SK-N-SH (cell line): ENCODE measurements around the gene TOGARAM2. TPM values are rescaled to one million over a fixed set of nuclear protein-coding genes. Genes with fewer than 3 reads are reported as not detected.

Experiments used
- CTCF ChIA-PET: fragments of 300-600, 350-600 bp; formaldehyde crosslinking; extraction: SDS; loops from one replicate; lab custom pipeline; 2021; lab: Yijun Ruan, JAX
- POLR2A ChIA-PET: fragments of 350-600 bp; sonication (Branson Sonifier 250); formaldehyde crosslinking; extraction: SDS; loops from one replicate; lab custom pipeline; 2020; ENCODE audit warnings: antibody characterized with exemption, inconsistent platforms; lab: Yijun Ruan, JAX
- DNase-seq: peaks from one replicate; pipeline ENCODE4 v3.0.0; 2012
- H2AFZ ChIP-seq: fragments of 200-600 bp; sonication (generic); 2 replicates; pipeline ENCODE4 v1.8.1; 2016; ENCODE audit warnings: antibody characterized with exemption, mild to moderate bottlenecking, low read depth
- H3F3A ChIP-seq: fragments of 200-600 bp; sonication (generic); replicated peaks from 2 replicates; pipeline ENCODE3; 2016; ENCODE audit warnings: antibody characterized with exemption, mild to moderate bottlenecking; ENCODE audit not compliant: insufficient read depth
- H3K27ac ChIP-seq, 2 experiments: fragments of 200-500 bp in 1 of 2; fragments of 200-600 bp in 1 of 2; sonication (Bioruptor generic) in 1 of 2; sonication (generic), shearing (Covaris generic) in 1 of 2; 2 replicates each; pipeline versions ENCODE4 v1.5.1 to v1.6.1; 2014 to 2016; ENCODE audit warnings: low read depth in 2 of 2, inconsistent platforms in 1 of 2, low read length in 1 of 2, mild to moderate bottlenecking in 1 of 2, mixed read lengths in 1 of 2
- H3K27me3 ChIP-seq: fragments of 200-600 bp; sonication (generic), shearing (Covaris generic); 2 replicates; pipeline ENCODE4 v1.6.1; 2016; ENCODE audit warnings: mixed run types; ENCODE audit not compliant: insufficient read depth
- H3K36me3 ChIP-seq, 2 experiments: fragments of 200-500 bp in 1 of 2; fragments of 200-600 bp in 1 of 2; sonication (Bioruptor generic) in 1 of 2; sonication (generic) in 1 of 2; replicated peaks in 1 of 2; 2 replicates each; pipeline versions ENCODE3 to v1.5.1; 2014 to 2016; ENCODE audit warnings: low read length in 1 of 2, mild to moderate bottlenecking in 1 of 2; ENCODE audit not compliant: insufficient read depth in 2 of 2, control insufficient read depth in 1 of 2
- H3K4me1 ChIP-seq, 2 experiments: fragments of 200-500 bp in 1 of 2; fragments of 200-600 bp in 1 of 2; sonication (Bioruptor generic) in 1 of 2; sonication (generic), shearing (Covaris generic) in 1 of 2; 2 replicates each; pipeline versions ENCODE4 v1.5.1 to v1.6.1; 2014 to 2016; ENCODE audit warnings: low read depth in 1 of 2, low read length in 1 of 2, mixed run types in 1 of 2; ENCODE audit not compliant: insufficient read depth in 2 of 2, control insufficient read depth in 1 of 2
- H3K4me2 ChIP-seq: fragments of 200-600 bp; sonication (generic), shearing (Covaris generic); 2 replicates; pipeline ENCODE4 v1.6.1; 2017; ENCODE audit warnings: mixed run types
- H3K4me3 ChIP-seq, 2 experiments: fragments of 200-500 bp in 1 of 2; fragments of 200-600 bp in 1 of 2; sonication (Bioruptor generic) in 1 of 2; sonication (generic), shearing (Covaris generic) in 1 of 2; 2 replicates each; pipeline versions ENCODE4 v1.5.1 to v1.8.1; 2014 to 2016; ENCODE audit warnings: low read depth in 2 of 2, inconsistent platforms in 1 of 2, low read length in 1 of 2, mild to moderate bottlenecking in 1 of 2, mixed read lengths in 1 of 2, moderate library complexity in 1 of 2
- H3K79me2 ChIP-seq: fragments of 200-600 bp; sonication (generic); 2 replicates; pipeline ENCODE4 v1.8.1; 2017; ENCODE audit warnings: mild to moderate bottlenecking; ENCODE audit not compliant: insufficient read depth
- H3K9ac ChIP-seq: fragments of 200-600 bp; sonication (generic); 2 replicates; pipeline ENCODE4 v1.6.1; 2017; ENCODE audit warnings: mixed run types
- H3K9me2 ChIP-seq: fragments of 200-600 bp; sonication (generic); 2 replicates; pipeline ENCODE4 v1.6.1; 2017; ENCODE audit warnings: mixed run types
- H3K9me3 ChIP-seq: fragments of 200-600 bp; sonication (generic); 2 replicates; pipeline ENCODE4 v1.6.1; 2017; ENCODE audit warnings: mixed run types, mild to moderate bottlenecking, moderate library complexity
- H4K20me1 ChIP-seq: fragments of 200-600 bp; sonication (generic); 2 replicates; pipeline ENCODE4 v1.6.1; 2017; ENCODE audit warnings: mild to moderate bottlenecking, mixed run types; ENCODE audit not compliant: insufficient read depth
- CHD2 ChIP-seq: fragments of 150-350 bp; IDR thresholded peaks from 2 replicates; pipeline ENCODE4 v1.6.1; 2018; ENCODE audit warnings: low read length; ENCODE audit not compliant: partially characterized antibody
- FOSL2 ChIP-seq: IDR thresholded peaks from 2 replicates; pipeline ENCODE4 v1.4.0; 2012; ENCODE audit warnings: low read depth, mild to moderate bottlenecking, moderate library complexity, borderline replicate concordance
- FOXJ3 ChIP-seq: sonication (generic); formaldehyde crosslinking; IDR thresholded peaks from 2 replicates; pipeline ENCODE4 v1.5.1; 2020; ENCODE audit warnings: mild to moderate bottlenecking, missing genetic modification reagents
- FOXM1 ChIP-seq: IDR thresholded peaks from 2 replicates; pipeline ENCODE4 v1.4.0; 2012; ENCODE audit warnings: low read depth, mild to moderate bottlenecking
- GABPA ChIP-seq: IDR thresholded peaks from 2 replicates; pipeline ENCODE4 v1.4.0; 2012; ENCODE audit warnings: low read depth, mild to moderate bottlenecking
- MEF2A ChIP-seq: IDR thresholded peaks from 2 replicates; pipeline ENCODE4 v1.4.0; 2012; ENCODE audit warnings: low read depth, borderline replicate concordance
- MXI1 ChIP-seq: IDR thresholded peaks from 2 replicates; pipeline ENCODE4 v1.6.1; 2012; ENCODE audit warnings: mild to moderate bottlenecking, low read depth, low read length, improper control_type of control experiment
- PBX3 ChIP-seq: IDR thresholded peaks from 2 replicates; pipeline ENCODE4; 2012
- RCOR1 ChIP-seq: fragments of 150-350 bp; IDR thresholded peaks from 2 replicates; pipeline ENCODE4 v1.6.1; 2017; ENCODE audit warnings: antibody characterized with exemption, low read length
- RFX5 ChIP-seq: IDR thresholded peaks from 2 replicates; pipeline ENCODE4 v1.6.1; 2012; ENCODE audit warnings: mild to moderate bottlenecking, improper control_type of control experiment, low read length
- RXRA ChIP-seq: IDR thresholded peaks from 2 replicates; pipeline ENCODE4 v1.4.0; 2012; ENCODE audit warnings: low read depth, mild to moderate bottlenecking, borderline replicate concordance
- SIN3A ChIP-seq: IDR thresholded peaks from 2 replicates; pipeline ENCODE4 v1.6.1; 2012; ENCODE audit warnings: low read depth, mild to moderate bottlenecking, low read length, moderate library complexity, borderline replicate concordance
- SMC3 ChIP-seq: IDR thresholded peaks from 2 replicates; pipeline ENCODE4 v1.6.1; 2012; ENCODE audit warnings: low read depth, low read length, improper control_type of control experiment
- TEAD4 ChIP-seq: IDR thresholded peaks from 2 replicates; pipeline ENCODE4 v1.4.0; 2012; ENCODE audit warnings: mild to moderate bottlenecking, borderline replicate concordance; ENCODE audit not compliant: insufficient read depth
- ZBTB33 ChIP-seq: IDR thresholded peaks from 2 replicates; pipeline ENCODE4 v1.4.0; 2012; ENCODE audit warnings: low read depth, borderline replicate concordance
- WGBS: methylation state at CpG from one replicate; pipeline ENCODE4 v1.1.6; 2017; ENCODE audit warnings: low lambda C conversion rate; 5-methylcytosine and 5-hydroxymethylcytosine counted together
- polyA plus RNA-seq, 3 experiments: library from polyadenylated mRNA; depleted of rRNA; stranded (reverse); fragments of >200 nt; gene quantifications; 2 replicates each; pipeline ENCODE4 v1.2.3, GENCODE V29; 2012
- TF ChIP-seq, protein P1 (sequence below): IDR thresholded peaks from 2 replicates; pipeline ENCODE4 v1.4.0; 2012; ENCODE audit warnings: low read depth

Gene TOGARAM2
- polyA plus RNA-seq, 1 of the 3 experiments (the other 2 are of a cell fraction) = 0.69 TPM

DNA sequence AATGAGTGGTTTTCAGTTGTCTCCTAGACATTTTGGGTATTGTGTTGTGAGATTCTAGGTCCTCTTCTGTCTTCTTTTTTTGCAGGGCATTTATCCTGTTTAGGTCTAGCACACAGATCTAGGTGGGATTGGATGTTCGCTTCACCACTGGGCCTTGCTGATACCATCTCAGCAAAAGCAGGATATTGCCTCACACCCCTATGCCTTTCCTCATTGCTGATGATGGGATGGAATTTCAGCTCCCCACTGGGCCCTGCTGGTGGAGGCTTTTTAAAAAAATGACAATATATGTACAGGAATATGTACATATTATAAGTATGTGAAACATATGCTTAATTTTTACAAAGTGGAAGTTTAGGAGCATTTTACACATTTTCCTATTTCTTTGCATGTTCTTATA is 5.4 kb upstream of the TOGARAM2 start:
- Histone ChIP-seq H2AFZ (no peak overlapping the region), H3K79me2 (no peaks in the 10 kb centered on the region), H3K27ac (no peak overlapping the region), H3K9me2 (no peaks in the 10 kb centered on the region), H3K9ac (no peak overlapping the region), H3K36me3 (no peaks in the 10 kb centered on the region), H3F3A (no peaks in the 10 kb centered on the region), H3K4me1 (peaks cover 0 to 8% of the 10 kb centered on the region in 2 experiments; a peak in 1 of 4 replicates), H3K4me3 (no peak overlapping the region), H3K27me3 (no peaks in the 10 kb centered on the region), H3K4me2 (no peak overlapping the region), H4K20me1 (no peaks in the 10 kb centered on the region), H3K9me3 (no peaks in the 10 kb centered on the region)
- ChIA-PET CTCF (interaction anchor here (0.9 kb wide), 1 partner anchor 334 kb away, joined by 3 read pairs; no protein-coding TSS in a partner anchor), POLR2A (no interaction called here)
- no peak for DNase-seq
- 92% methylated on average over 1 of the region's 1 CpG for WGBS
- TF ChIP-seq SIN3A (no peak), SMC3 (no peak), MXI1 (no peak), RXRA (no peak), RFX5 (no peak), FOXM1 (no peak), CHD2 (no peak), PBX3 (no peak), FOSL2 (no peak), ZBTB33 (no peak), MEF2A (no peak), TEAD4 (no peak)

GRCh38 chr2:28976584-28976983 is 4.5 kb upstream of the TOGARAM2 start:
- ChIA-PET POLR2A (no interaction called here), CTCF (interaction anchor here (0.9 to 1.2 kb wide), 4 partner anchors 10 to 874 kb away, joined by 3 read pairs; no protein-coding TSS in a partner anchor)
- Histone ChIP-seq H3K27ac (no peak overlapping the region), H3F3A (no peaks in the 10 kb centered on the region), H3K27me3 (no peaks in the 10 kb centered on the region), H3K4me3 (no peak overlapping the region), H3K79me2 (no peaks in the 10 kb centered on the region), H3K36me3 (no peaks in the 10 kb centered on the region), H2AFZ (no peak overlapping the region), H3K9ac (no peak overlapping the region), H3K4me1 (peaks cover 0 to 9% of the 10 kb centered on the region in 2 experiments; a peak in 1 of 4 replicates), H3K4me2 (no peak overlapping the region), H3K9me3 (no peaks in the 10 kb centered on the region), H4K20me1 (no peaks in the 10 kb centered on the region), H3K9me2 (no peaks in the 10 kb centered on the region)
- no peak for DNase-seq
- WGBS = 59% methylated on average over 3 of the region's 3 CpGs
- TF ChIP-seq RCOR1 (no peak), ZBTB33 (no peak), SIN3A (no peak), FOXJ3 (CRISPR knock-in tag) (no peak), PBX3 (no peak), FOSL2 (no peak), GABPA (no peak), MEF2A (no peak)
- TF ChIP-seq, protein P1, sequence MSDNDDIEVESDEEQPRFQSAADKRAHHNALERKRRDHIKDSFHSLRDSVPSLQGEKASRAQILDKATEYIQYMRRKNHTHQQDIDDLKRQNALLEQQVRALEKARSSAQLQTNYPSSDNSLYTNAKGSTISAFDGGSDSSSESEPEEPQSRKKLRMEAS = no peak
